Superior temporal gyrus (tissue), 1 donor: Measurements from ENCODE around the gene NKX6-2.
"Not testable (repeated sequence)": the region's sequence is repeated elsewhere in the genome, so short reads cannot be mapped to it uniquely, and the experiment has no call there.

ENCODE experiments used
- DNase-seq: peaks from one replicate; pipeline ENCODE4 v3.0.0-alpha.2; 2016; ENCODE audit errors: extremely low spot score

The NKX6-2 gene

GRCh38 chr10:132780356-132780755 lies 5.6 kb downstream of the NKX6-2 start:
- DNase-seq = no peak

DNA sequence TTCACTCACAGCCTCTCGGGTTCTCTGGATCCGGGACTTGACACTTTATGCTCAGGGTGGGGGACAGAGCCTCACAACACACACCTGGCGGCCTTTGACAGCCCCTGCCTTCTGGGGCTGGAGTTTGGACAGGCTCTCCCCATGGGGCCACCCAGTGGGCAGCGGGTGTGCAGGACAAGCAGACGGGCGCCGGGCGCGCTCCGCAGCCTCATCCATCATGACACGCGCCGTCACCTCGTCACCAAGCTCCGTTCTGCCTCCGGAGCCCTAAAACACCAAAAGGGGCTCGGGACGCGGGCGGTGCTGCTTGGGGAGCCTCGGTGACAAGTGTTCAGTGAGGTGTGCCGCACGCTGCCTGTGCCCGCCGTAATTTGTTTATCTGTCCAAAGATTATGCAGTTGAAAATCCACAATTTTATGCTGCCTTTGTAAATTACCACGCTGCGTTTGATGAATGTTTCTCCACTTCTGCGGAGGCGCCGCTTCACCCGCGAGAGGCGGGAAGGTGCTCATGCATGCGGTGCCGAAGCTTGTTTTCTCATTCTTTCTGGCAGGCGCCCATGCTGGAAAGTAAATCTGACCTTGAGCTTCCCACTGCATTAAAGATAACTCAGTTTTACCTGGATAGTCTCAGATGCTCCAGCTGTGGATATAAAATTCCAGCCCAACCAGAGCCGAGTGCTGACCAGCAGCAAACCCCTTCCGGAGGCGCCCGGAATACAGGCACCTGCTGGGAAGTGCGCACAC lies 6.2 kb downstream of the NKX6-2 start:
- no peak for DNase-seq

GRCh38 chr10:132777441-132777840 lies 8.5 kb downstream of the NKX6-2 start:
- no peak for DNase-seq

DNA sequence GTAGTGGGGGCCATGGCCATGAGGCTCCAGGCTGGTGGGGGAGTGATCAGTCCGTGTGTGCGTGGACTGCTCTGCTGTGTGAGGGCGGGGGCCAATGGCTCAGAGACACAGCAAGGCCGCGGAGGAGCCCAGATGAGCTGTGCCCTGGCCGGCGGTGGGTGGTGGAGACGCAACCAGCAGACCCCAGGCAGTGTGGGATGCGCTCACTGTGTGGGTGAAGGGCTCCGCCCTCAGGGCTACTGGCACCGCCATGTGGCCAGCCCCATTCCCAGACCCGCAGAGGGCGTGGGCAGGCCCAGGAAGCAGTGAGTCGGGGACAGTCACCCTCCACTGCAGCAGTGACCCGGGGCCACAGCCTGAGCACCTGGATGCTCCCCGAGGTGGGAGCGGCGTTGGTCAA lies 9.1 kb downstream of the NKX6-2 start:
- DNase-seq = no peak

DNA sequence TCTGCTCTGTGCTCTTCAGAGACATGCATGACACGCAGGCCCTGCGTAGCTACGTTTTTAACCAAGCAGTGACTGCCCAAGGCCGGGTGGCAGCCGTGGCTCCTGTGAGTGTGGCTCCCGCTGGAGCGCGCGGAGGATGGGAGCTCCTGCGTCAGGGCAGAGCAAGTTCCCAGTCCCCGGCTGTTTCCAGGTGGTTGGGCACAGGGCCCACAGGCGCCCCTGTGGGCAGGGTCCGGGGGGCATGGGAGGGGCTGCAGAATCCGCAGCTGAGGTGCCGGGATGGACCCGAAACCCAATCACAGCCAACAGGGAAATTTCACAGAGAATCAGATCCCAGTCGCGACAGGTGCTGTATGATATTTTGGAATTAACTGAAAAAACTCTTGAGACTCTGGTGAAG lies 9.8 kb downstream of the NKX6-2 start:
- no peak for DNase-seq

DNA sequence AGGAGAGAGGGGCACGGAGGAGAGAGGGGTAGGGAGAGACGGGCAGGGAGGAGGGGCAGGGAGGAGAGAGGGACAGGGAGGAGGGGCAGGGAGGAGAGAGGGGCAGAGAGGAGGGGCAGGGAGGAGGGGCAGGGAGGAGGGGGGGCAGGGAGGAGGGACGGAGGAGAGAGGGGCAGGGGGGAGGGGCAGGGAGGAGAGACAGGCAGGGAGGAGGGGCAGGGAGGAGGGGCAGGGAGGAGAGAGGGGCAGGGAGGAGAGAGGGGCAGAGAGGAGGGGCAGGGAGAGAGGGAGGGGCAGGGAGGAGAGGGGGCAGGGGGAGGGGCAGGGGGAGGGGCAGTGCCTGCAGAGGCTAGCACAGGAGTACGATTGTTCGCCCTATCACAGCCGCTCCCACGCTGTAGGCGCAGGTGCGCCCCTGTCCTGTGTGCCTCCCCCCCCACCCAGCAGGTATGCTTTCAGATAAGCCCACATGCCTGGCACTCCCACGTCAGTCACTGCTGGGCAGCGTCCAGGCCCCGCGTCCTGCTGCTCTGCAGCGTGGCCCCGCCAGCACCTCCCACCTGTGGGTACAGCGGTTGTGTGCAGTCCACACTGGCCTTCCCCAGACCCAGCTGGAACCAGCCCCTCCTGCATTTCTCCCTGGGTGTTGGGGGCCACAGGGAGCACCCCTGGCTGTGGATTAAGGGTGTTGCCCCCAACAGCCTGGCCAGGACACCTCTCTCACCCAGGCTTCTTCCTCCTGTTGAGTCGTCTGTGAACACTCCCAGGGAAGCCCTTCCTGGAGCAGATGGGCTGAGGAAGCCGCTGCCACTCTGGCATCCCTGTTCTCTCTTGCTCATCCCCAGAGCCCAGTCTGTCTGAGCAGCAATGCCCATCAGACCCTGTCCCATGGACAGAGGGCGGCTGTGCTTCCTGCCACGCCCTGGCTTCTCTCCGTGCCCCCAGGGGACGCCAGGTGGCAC lies 10.8 kb downstream of the NKX6-2 start:
- peak; percentile 48 for DNase-seq

GRCh38 chr10:132774181-132774901 lies 11.6 kb downstream of the NKX6-2 start:
- peak; percentile 20 for DNase-seq

DNA sequence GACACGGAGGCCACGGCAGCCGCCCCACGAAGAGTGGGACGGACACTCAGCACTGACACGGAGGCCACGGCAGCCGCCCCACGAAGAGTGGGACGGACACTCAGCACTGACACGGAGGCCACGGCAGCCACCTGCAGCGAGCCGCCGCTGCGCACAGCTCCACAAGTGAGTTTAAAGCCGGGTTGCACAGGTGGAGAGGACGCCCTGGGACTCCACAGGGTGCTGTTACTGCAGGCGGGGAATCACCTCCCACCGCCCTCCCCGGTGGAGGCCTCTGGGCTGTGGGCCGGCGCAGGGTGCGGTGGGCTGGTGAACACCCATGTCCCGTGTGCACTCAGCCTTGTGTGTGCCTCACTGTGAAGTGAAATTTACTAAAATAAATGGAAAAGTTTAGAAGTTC lies 13.1 kb downstream of the NKX6-2 start:
- not testable (repeated sequence) for DNase-seq

DNA sequence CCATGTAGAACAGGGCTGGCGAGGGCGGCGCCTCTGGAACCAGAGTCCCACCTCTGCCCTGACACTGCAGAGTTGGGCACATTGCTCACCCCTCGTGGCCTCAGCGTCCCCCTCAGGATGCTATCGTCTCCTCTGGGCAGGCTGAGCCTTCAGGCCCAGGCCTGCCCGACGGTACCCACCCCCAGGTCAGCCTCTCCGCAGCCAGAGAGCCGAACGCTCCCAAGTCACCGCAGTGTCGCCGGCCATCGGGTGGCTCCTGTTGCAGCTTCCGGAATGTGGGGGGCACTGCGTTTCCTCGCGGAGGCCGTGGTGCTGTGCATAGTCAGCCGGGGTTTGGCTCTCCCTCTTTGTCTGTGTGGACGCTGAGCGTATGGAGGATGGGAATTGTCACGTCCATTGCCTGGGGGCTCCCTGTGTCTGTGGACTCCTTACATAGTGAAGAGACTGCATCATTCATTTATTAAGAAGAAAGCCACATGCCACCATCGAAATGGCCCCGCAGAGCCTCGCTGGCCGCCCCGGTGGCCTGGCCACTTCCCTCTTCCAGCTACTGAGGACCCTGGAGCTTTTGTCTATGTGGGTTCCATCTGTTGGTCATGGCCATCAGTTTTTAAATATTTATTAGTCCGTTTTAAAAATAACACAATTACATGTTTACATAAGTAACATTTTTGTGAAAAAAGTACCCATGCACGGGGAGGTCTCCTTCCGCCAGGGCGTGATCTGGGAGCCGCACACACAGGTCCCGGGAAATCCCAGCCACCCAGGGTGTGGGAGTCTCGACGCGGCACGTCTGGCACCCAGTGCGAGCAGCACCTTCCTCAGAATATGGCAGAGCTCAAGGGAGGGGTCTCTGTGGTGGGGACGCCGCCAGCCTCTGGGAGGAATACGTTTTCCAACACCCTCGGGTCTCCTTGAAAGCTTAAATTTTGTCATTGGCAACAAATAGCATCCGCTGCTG lies 15.6 kb downstream of the NKX6-2 start:
- no peak for DNase-seq

DNA sequence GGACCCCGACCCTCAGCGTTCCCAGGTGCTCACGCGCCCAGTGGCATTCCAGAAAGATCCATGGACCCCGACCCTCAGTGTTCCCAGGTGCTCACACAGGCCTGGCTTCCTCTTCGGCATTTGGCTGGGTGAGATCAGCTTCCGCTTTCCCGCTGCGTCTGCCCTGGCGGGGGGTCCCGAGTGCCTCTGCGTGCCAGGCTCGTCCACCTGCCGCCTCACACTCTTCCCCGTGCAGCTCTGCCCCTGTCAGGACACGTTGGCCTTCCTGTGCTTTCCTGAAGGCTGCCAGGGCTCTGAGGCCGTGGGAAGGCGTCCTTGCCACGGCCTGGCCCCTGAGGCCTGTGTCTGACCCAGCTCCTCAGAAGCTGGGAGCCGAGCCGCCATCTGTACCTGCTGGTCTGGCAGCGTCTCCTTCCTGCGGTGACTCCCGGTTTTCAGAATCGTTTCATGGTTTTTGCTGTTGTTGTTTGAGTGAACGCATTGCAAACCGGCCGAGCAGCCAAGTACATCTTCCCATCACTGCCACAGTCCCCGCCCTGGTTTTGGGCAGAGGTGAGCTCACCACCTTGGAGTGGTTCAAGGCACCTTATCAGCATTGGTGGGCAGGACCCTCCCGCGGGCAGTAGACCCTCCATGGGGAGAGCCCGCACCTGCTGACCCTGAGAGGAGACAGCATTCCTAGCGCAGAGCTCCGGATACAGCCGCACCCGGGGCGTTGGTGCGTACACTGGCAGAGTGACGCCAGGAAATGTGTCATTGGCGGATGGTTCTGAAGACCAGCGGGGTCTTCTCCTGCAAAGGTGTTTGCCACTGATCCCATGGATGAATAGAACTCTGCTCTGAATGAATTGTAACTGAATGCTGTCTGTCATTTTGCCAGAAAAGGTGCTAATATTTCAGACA lies 17.4 kb downstream of the NKX6-2 start:
- DNase-seq = no peak

- DNase-seq = no peak
These were observed 19.7 kb downstream of the NKX6-2 start for GRCh38 chr10:132766291-132766690.

DNA sequence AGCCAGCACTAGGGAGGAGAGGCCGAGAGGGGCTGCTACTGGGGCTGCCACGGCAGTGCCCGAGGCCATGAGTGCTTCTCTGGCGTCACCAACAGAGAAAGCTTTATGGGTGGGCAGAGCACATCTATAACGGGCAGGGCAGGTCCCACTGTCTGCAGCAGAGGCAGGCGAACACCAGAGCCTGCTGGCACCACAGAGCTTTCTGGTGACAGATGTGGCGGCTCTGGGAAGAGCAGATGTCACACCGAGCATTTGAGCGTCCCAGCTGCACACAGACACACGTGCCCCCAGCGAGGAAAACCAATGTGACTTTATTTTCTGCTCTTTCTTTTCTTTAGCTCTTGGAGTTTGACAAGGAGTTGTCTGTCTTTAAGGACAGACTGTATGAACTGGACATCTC lies 20.5 kb downstream of the NKX6-2 start:
- peak; percentile 73 for DNase-seq

DNA sequence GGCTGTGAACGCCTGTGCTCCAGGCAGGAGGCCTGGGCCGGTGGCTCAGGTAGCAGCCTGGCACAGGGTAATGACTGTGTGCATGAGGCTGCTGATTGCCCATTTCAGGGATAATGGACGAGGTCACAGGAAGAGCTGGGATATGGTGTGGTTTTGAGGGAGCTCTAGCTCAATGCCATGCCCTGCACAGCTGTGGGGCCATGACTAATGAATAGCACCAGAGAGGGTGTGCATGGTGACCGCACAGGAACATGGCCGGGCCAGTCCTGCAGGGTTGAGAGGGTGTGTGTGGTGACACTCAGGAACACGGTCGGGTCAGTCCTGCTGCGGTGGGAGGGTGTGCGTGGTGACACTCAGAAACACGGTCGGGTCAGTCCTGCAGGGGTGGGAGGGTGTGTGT lies 21.8 kb downstream of the NKX6-2 start:
- no peak for DNase-seq

- no peak for DNase-seq
These were observed 22.4 kb downstream of the NKX6-2 start for GRCh38 chr10:132763545-132763944.

GRCh38 chr10:132762267-132762666 lies 23.7 kb downstream of the NKX6-2 start:
- DNase-seq = peak; percentile 66

DNA sequence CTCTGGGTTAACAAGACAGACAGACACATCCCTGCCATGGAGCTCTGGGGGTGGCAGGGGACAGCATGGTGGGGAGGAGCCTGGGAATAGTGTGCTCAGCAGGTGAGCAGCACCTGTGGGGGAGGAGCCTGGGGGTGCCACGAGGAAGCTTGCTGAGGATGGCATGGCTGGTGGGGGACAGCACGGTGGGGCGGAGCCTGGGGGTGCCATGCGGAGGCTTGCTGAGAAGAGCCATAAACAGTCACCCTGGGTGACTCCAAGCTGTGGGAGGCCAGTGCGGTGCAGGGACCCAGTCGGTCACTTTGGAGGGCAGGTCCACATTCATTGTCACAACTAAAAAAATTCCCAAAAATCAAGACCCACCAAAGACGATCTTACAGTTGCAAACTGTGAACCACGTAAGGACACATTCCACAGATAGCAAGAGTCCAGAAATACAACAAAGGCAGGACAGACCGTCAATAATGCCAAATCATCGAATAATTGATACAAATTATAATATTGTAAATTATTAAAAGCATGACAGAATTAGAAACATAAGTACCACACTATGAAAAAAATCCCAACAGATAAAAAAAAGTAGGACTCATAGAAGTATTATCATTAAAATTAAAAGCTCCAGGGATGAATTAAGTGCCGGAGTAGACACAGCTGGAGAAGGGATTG lies 24.4 kb downstream of the NKX6-2 start:
- no peak for DNase-seq

GRCh38 chr10:132758865-132759264 lies 27.1 kb downstream of the NKX6-2 start:
- DNase-seq = no peak

GRCh38 chr10:132757171-132757570 lies 28.8 kb downstream of the NKX6-2 start:
- DNase-seq = no peak

- DNase-seq = no peak
These were observed 29.4 kb downstream of the NKX6-2 start for GRCh38 chr10:132756591-132756990.
